AG09319 (cell line): Measurements from ENCODE around the gene KIF5B.
"Not testable (repeated sequence)": the region's sequence is repeated elsewhere in the genome, so short reads cannot be mapped to it uniquely, and the experiment has no call there.

Experiments used
- DNase-seq: peaks from one replicate; pipeline ENCODE4 v3.0.0-alpha.2; 2010; ENCODE audit warnings: low read depth; ENCODE audit errors: extremely low read depth
- CTCF ChIP-seq: IDR thresholded peaks from 2 replicates; pipeline ENCODE4 v1.5.1; 2011; ENCODE audit warnings: low read depth, mild to moderate bottlenecking, inconsistent platforms, low read length, moderate library complexity

KIF5B gene

GRCh38 chr10:32055478-32056135 lies 618 bp downstream of the KIF5B start:
- no peak for DNase-seq
- peak; percentile 6; the same call in 1 of the 2 replicates for TF ChIP-seq CTCF

DNA sequence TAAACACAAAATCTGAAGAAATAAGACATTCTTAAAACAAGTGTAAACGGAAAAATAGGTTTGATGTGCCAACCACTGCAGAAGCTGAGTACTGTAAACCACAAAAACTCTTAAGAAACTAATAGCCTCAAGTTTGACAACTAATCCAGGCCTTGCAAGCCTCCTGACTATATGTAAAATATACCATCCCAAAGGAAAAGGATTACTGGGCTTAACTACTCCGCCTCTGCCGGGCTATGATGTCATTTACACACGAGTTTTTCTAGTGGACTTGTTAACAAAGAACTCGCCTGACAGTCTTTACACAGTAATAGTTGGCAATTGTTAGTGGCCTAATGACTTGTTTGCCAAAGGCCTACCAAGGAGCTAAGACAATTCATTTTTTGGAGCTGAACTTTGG lies 2.1 kb downstream of the KIF5B start:
- no peak for DNase-seq
- no peak for TF ChIP-seq CTCF

DNA sequence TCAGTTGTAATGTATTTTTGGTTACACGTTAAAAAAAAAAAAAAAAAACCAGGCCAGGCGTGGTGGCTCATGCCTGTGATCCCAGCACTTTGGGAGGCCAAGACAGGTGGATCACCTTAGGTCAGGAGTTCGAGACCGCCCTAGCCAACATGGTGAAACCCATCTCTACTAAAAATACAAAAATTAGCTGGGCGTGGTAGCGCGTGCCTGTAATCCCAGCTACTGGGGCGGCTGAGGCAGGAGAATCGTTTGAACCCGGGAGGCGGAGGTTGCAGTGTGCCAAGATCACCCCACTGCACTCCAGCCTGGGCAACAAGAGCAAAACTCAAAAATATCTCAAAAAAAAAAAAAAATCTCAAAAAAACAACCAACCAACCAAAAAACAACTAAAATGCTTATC lies 2.8 kb downstream of the KIF5B start:
- not testable (repeated sequence) for DNase-seq

DNA sequence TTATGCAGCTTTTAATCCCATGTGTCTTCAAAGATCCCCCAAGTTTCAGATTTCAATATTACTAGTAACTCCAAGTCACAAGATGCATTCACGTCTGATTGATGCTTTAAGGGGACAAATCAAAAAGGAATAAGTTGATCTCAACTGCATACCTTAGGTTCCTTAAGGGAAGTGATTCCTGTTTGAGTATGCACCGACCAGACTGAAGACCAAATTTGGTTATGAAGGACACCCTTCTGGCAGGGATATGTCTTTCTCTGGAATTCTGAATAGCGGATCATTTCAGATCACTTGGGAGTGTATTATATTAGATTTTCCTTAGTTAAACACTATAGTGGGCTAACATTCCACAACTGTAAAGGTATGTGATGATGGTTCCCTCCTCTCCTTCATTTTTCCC lies 4.3 kb downstream of the KIF5B start:
- no peak for TF ChIP-seq CTCF
- DNase-seq = no peak

DNA sequence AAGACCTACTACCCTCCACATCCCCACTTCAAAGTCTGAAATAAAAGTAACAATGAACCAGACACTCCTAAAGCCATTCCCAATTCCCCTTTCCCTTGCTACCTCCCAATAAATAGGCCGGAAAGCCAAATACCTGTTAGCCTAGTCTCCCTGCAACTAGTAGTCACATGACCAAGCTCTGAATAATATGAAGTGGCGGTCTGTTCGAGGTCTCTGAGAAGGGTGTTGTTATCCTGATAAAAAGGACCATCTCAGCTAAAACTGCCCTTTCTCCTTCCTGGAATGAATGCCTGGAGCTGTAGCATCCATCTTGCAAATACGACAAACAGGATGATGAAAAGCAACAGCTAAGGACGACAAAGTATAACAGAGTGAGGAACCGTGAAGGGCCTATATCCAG lies 6.0 kb downstream of the KIF5B start:
- no peak for TF ChIP-seq CTCF
- DNase-seq = no peak

- DNase-seq = no peak
- no peak for TF ChIP-seq CTCF
Observed at GRCh38 chr10:32049113-32049512, 7.1 kb downstream of the KIF5B start.

- TF ChIP-seq CTCF = no peak
- DNase-seq = no peak
Observed at GRCh38 chr10:32048282-32048681, 7.9 kb downstream of the KIF5B start.

DNA sequence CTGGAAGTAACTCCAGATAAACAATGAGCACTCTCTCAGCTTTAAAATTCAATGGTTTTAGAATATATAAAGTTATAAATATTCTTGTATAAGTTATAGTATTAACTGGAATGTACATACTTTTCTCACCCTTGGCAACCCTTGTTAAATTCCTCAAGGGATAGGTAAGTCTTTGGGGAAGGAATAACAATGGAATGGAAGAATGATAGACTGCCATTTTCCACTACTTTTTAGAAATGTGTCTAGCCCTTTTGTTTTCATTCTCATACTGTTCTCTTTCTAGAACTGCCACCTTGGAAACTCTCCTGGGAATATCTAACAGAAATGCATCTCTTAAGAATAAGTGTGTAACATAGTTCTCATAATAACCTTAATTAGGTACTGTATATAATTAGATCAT lies 8.3 kb downstream of the KIF5B start:
- no peak for TF ChIP-seq CTCF
- DNase-seq = no peak
